HepG2 (cell line): ENCODE data around the gene KRT16. TPM values are rescaled to one million over a fixed set of nuclear protein-coding genes. Genes with fewer than 3 reads are reported as not detected.

ENCODE experiments used
- ADNP ChIP-seq: sonication (generic); formaldehyde crosslinking; IDR thresholded peaks from 2 replicates; pipeline ENCODE4 v1.4.0; 2020; ENCODE audit warnings: missing genetic modification reagents
- ATF3 ChIP-seq: sonication (generic); formaldehyde crosslinking; IDR thresholded peaks from 2 replicates; pipeline ENCODE4 v1.4.0; 2020; ENCODE audit warnings: missing genetic modification reagents
- BCLAF1 ChIP-seq: fragments of 450-650 bp; IDR thresholded peaks from 2 replicates; pipeline ENCODE4 v1.6.1; 2017; ENCODE audit warnings: mild to moderate bottlenecking
- ETS1 ChIP-seq: sonication (generic); formaldehyde crosslinking; IDR thresholded peaks from 2 replicates; pipeline ENCODE4 v1.4.0; 2020; ENCODE audit warnings: missing genetic modification reagents
- GATAD2A ChIP-seq: IDR thresholded peaks from 2 replicates; pipeline ENCODE4 v1.6.1; 2016
- HOXA5 ChIP-seq: sonication (generic); formaldehyde crosslinking; IDR thresholded peaks from 2 replicates; pipeline ENCODE4 v1.4.0; 2020; ENCODE audit warnings: missing genetic modification reagents
- KLF11 ChIP-seq: IDR thresholded peaks from 2 replicates; pipeline ENCODE4 v1.6.1; 2016; ENCODE audit warnings: missing compliant biosample characterization
- MAFK ChIP-seq, 2 experiments: IDR thresholded peaks in 1 of 2; conservative IDR thresholded peaks in 1 of 2; 2 replicates each; pipeline ENCODE4 v1.6.1; 2011; ENCODE audit warnings: improper control_type of control experiment in 2 of 2, low read length in 2 of 2
- MYPOP ChIP-seq: sonication (generic); formaldehyde crosslinking; IDR thresholded peaks from 2 replicates; pipeline ENCODE4 v1.8.1; 2023; ENCODE audit warnings: mild to moderate bottlenecking, moderate library complexity, missing genetic modification reagents
- PAX8 ChIP-seq: sonication (generic); formaldehyde crosslinking; IDR thresholded peaks from 2 replicates; pipeline ENCODE4 v1.8.0; 2022; ENCODE audit warnings: mild to moderate bottlenecking, missing genetic modification reagents, borderline replicate concordance
- RELA ChIP-seq: sonication (generic); formaldehyde crosslinking; IDR thresholded peaks from 2 replicates; pipeline ENCODE4 v1.4.0; 2020; ENCODE audit warnings: missing genetic modification reagents
- U2AF2 ChIP-seq: fragments of 200-400 bp; formaldehyde crosslinking; IDR thresholded peaks from 2 replicates; pipeline ENCODE4 v1.6.1; 2017; ENCODE audit warnings: low read depth, mild to moderate bottlenecking, low read length
- ZBTB34 ChIP-seq: sonication (generic); formaldehyde crosslinking; IDR thresholded peaks from 2 replicates; pipeline ENCODE4 v1.8.0; 2022; ENCODE audit warnings: mild to moderate bottlenecking, missing genetic modification reagents
- ZNF18 ChIP-seq: sonication (generic); formaldehyde crosslinking; IDR thresholded peaks from 2 replicates; pipeline ENCODE4 v1.8.0; 2022; ENCODE audit warnings: mild to moderate bottlenecking, missing genetic modification reagents; ENCODE audit not compliant: insufficient replicate concordance
- ZNF296 ChIP-seq: sonication (generic); formaldehyde crosslinking; conservative IDR thresholded peaks from 2 replicates; pipeline ENCODE4 v1.5.0; 2020; ENCODE audit warnings: mild to moderate bottlenecking, missing genetic modification reagents
- ZNF577 ChIP-seq: sonication (generic); formaldehyde crosslinking; IDR thresholded peaks from 2 replicates; pipeline ENCODE4 v1.4.0; 2020; ENCODE audit warnings: mild to moderate bottlenecking, low read depth, missing genetic modification reagents, borderline replicate concordance
- ZNF737 ChIP-seq: sonication (generic); formaldehyde crosslinking; IDR thresholded peaks from 2 replicates; pipeline ENCODE4 v1.5.0; 2020; ENCODE audit warnings: missing genetic modification reagents, mild to moderate bottlenecking, borderline replicate concordance
- ZSCAN31 ChIP-seq: sonication (generic); formaldehyde crosslinking; IDR thresholded peaks from 2 replicates; pipeline ENCODE4 v1.5.0; 2020; ENCODE audit warnings: low read depth, mild to moderate bottlenecking, missing genetic modification reagents
- polyA plus RNA-seq, 8 experiments: library from polyadenylated mRNA; depleted of rRNA in 3 of 8; stranded (reverse) in 7 of 8; unstranded in 1 of 8; fragments of >200 nt; fragmentation: Illumina TruSeq in 4 of 8; extraction: Trizol in 4 of 8; gene quantifications; 2 replicates each; pipeline versions ENCODE4 v1.2.1 to v1.2.3, GENCODE V29; 2011 to 2016; ENCODE audit warnings: low read depth in 4 of 8, missing spikeins in 1 of 8, mixed read lengths in 1 of 8; ENCODE audit not compliant: insufficient read depth in 1 of 8
- total RNA-seq, 5 experiments: library from RNA; depleted of rRNA; stranded (reverse); fragments of >200 nt; fragmentation: Illumina TruSeq; extraction: Trizol; gene quantifications; 2 replicates each; pipeline ENCODE4 v1.2.3, GENCODE V29; 2016; ENCODE audit warnings: low read depth in 1 of 5

KRT16 gene
- total and polyA plus RNA-seq, 2 of the 13 experiments (the other 11 are each of a cell fraction or from before 2014, with no cell fraction given) = not detected

GRCh38 chr17:41647940-41648410 is 35.4 kb upstream of the KRT16 start (continued):
- TF ChIP-seq BCLAF1 = no peak
- no peak for TF ChIP-seq GATAD2A
- TF ChIP-seq MYPOP = no peak
- no peak for TF ChIP-seq ADNP
- no peak for TF ChIP-seq ZBTB34
- no peak for TF ChIP-seq ZNF577 (CRISPR knock-in tag)
- no peak for TF ChIP-seq PAX8 (CRISPR knock-in tag)
- no peak for TF ChIP-seq U2AF2
- TF ChIP-seq ZSCAN31 = no peak
- TF ChIP-seq ZNF296 = no peak
- peak; percentile 42 for TF ChIP-seq ZNF18 (CRISPR knock-in tag)
- no peak for TF ChIP-seq HOXA5 (CRISPR knock-in tag)
- TF ChIP-seq MAFK (conservative IDR thresholded peaks at IDR 0.05 in 1 of 2, IDR thresholded peaks at IDR 0.05 in 1 of 2; ENCODE audit: low read length in 2 of 2) = no peak
- TF ChIP-seq KLF11 (CRISPR knock-in tag) = peak; percentile 64; the same call in 1 of the 2 replicates
- 0 out of 2 replicates have a peak, but pooled peaks have one; percentile 85 for TF ChIP-seq RELA (CRISPR knock-in tag)
- TF ChIP-seq ZNF737 (CRISPR knock-in tag) = no peak
- no peak for TF ChIP-seq ETS1
- TF ChIP-seq ATF3 = 0 out of 2 replicates have a peak, but pooled peaks have one; percentile 10
